Psoas muscle (tissue), 8 donors: Measurements from ENCODE around the gene F5. TPM values are rescaled to one million over a fixed set of nuclear protein-coding genes. Genes with fewer than 3 reads are reported as not detected.

Experiments
- ATAC-seq, 4 donors: fragments of 200-7000 bp; cut with Tn5 transposase; one replicate each; pipeline ENCODE4 v1.9.1; 2020; ENCODE audit warnings: moderate library complexity in 3 of 4, mild to moderate bottlenecking in 2 of 4
- DNase-seq, 2 donors: peaks; one replicate each; pipeline ENCODE4 v3.0.0-alpha.2; 2020
- H3K27ac ChIP-seq: fragments of 200-600 bp; one replicate; pipeline ENCODE4 v1.8.0; 2022
- H3K27me3 ChIP-seq, 3 donors: fragments of 200-600 bp in 1 of 3; one replicate each; pipeline versions ENCODE4 v1.6.1 to v1.8.0; 2013 to 2022; ENCODE audit warnings: low read length in 2 of 3, mild to moderate bottlenecking in 2 of 3, moderate library complexity in 1 of 3; ENCODE audit not compliant: insufficient read depth in 3 of 3
- H3K36me3 ChIP-seq, 2 donors: fragments of 200-600 bp in 1 of 2; one replicate each; pipeline versions ENCODE4 v1.6.1 to v1.8.0; 2013 to 2022; ENCODE audit warnings: low read depth in 1 of 2, mild to moderate bottlenecking in 1 of 2, moderate library complexity in 1 of 2; ENCODE audit not compliant: insufficient read depth in 1 of 2
- H3K4me1 ChIP-seq: fragments of 200-600 bp; one replicate; pipeline ENCODE4 v1.8.0; 2022
- H3K4me3 ChIP-seq: fragments of 200-600 bp; one replicate; pipeline ENCODE4 v1.8.0; 2022; ENCODE audit warnings: mild to moderate bottlenecking
- H3K9me3 ChIP-seq: fragments of 200-600 bp; one replicate; pipeline ENCODE4 v1.8.0; 2022
- WGBS, 3 donors: extraction: QIAGEN DNeasy Blood & Tissue Kit; methylation state at CpG; one replicate each; pipeline versions ENCODE4 v1.1.6 to v1.1.7; 2013; 5-methylcytosine and 5-hydroxymethylcytosine counted together
- intact Hi-C, 2 donors: fragments of 100-400 bp; cut with DNase I; formaldehyde crosslinking; loops; one replicate each; pipeline versions ENCODE4 v1.11.0 to v1.14.2; 2022
- polyA plus RNA-seq, 3 donors: library from polyadenylated mRNA; stranded (reverse); fragments of 200-250 nt; gene quantifications; one replicate each; pipeline ENCODE4 v1.2.3, GENCODE V29; 2013
- total RNA-seq, 4 donors: library from RNA; stranded (reverse); fragmentation: NEBNext Ultra II Directional in 2 of 4; extraction: Animal tissue kit (Norgen Biotek cat#: 25700) in 2 of 4; gene quantifications; one replicate each; pipeline versions ENCODE4 v1.2.1 to v1.2.4, GENCODE V29; 2021 to 2023
- TF ChIP-seq, protein P1 (sequence below): fragments of 200-600 bp; IDR thresholded peaks from one replicate; pipeline ENCODE4 v1.8.0; 2022; ENCODE audit warnings: antibody characterized with exemption
- donor health status: healthy with polysubstance abuse.
- donor health status: DM: no; HTN: no; CAD: no; lungs with moderate emphysema.
- donor health status: Bipolar disorder and iron deficiency.
- donor health status: healthy.
- donor health status: DM: yes; HTN: yes; CAD: no.
- donor health status: DM: no; HTN: no; CAD: no.
- donor health status: DM: no; HTN: no; CAD: no.
- donor health status: DM: yes; HTN: yes; CAD: no.

The F5 gene
- total and polyA plus RNA-seq, 7 donors = 0.01 to 0.22 (median 0.08) TPM; not detected in 2

DNA sequence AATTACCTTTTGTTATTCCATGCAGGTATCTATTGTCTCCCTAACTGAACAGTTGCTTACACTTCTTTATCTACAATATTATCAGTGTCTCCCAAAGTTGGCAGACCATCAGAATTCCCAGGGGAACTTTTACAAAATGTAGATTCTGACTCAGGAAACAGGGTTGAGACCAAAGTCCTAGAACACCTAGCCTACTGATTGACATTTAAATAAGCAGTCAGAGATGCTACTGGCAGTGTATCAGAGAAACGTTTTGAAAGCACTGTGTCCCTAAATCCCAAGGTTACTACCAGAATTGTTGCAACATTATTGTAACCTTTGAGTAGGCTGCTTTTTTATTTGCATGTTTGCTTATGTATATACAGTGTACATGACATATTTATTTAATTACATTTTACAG, 1.8 kb upstream of the F5 start:
- Histone ChIP-seq H3K4me3 (no peak overlapping the region), H3K36me3 (no peaks in the 10 kb centered on the region), H3K27ac (no peak overlapping the region), H3K27me3 (no peaks in the 10 kb centered on the region), H3K4me1 (peaks cover 3% of the 10 kb centered on the region), H3K9me3 (no peaks in the 10 kb centered on the region)
- DNase-seq (no peak), ATAC-seq (no peak)
- intact Hi-C loops = loop anchor here in 1 of 2 donors (5.0 kb wide), 1 partner anchor 124 kb away; the partner anchor contains the start of gene SELL
- TF ChIP-seq, protein P1, sequence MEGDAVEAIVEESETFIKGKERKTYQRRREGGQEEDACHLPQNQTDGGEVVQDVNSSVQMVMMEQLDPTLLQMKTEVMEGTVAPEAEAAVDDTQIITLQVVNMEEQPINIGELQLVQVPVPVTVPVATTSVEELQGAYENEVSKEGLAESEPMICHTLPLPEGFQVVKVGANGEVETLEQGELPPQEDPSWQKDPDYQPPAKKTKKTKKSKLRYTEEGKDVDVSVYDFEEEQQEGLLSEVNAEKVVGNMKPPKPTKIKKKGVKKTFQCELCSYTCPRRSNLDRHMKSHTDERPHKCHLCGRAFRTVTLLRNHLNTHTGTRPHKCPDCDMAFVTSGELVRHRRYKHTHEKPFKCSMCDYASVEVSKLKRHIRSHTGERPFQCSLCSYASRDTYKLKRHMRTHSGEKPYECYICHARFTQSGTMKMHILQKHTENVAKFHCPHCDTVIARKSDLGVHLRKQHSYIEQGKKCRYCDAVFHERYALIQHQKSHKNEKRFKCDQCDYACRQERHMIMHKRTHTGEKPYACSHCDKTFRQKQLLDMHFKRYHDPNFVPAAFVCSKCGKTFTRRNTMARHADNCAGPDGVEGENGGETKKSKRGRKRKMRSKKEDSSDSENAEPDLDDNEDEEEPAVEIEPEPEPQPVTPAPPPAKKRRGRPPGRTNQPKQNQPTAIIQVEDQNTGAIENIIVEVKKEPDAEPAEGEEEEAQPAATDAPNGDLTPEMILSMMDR = no peak
- 18 to 22% (median 19%) methylated on average over 1 of the region's 1 CpG for WGBS, 3 donors

DNA sequence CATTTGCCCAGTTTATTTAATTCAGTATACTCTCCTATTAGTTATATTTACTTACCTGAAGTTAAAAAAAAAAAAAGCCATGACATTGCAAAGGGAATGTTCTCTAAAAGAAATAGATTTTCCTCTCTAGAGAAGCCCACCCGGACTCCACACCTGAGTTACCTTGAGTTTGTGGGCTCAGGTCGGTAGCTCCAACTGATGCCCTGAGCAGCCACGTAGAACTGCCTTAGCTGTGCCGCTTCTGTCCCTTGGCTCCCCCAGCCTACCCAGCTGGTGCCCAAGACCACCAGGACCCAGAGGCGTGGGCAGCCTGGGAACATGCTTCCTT, 250 bp downstream of the F5 start:
- DNase-seq (no peak), ATAC-seq (peak in 1 of 4 donors; percentile 27)
- Histone ChIP-seq H3K36me3 (no peaks in the 10 kb centered on the region), H3K27ac (no peak overlapping the region), H3K9me3 (no peaks in the 10 kb centered on the region), H3K4me1 (peaks cover 3% of the 10 kb centered on the region), H3K27me3 (peaks cover 0 to 2% (median 2%) of the 10 kb centered on the region in 3 donors), H3K4me3 (peak overlapping the region; percentile 28)
- WGBS, 3 donors = 22 to 26% (median 26%) methylated on average over 5 of the region's 5 CpGs
- intact Hi-C loops = loop anchor here in 1 of 2 donors (5.0 kb wide), 1 partner anchor 126 kb away; the partner anchor contains the start of gene SELL
- TF ChIP-seq, protein P1 = no peak

DNA sequence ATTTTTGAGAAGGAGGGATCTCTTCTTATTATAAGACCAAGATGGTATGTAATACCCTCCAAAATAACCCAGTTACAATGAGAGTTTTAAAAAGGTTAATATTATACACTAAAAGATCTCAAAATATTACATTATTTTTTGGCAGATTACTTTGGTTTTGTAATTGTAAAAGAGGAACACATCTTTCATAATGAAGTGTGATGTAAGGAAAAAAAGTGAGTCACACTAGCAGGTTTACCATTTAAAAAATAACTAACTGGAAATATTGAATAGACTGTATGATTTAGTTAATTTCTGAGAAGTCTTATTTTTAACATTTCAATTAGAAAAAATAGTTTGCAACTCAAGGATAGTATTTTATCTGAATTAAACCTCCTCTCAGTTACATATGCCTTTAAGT, 1.1 kb downstream of the F5 start:
- no peaks in the 10 kb centered on the region for H3K36me3 ChIP-seq
- TF ChIP-seq, protein P1 = no peak
- H3K9me3 ChIP-seq = no peaks in the 10 kb centered on the region
- no peak for ATAC-seq
- no peak overlapping the region for H3K4me3 ChIP-seq
- intact Hi-C loops = loop anchor here in 1 of 2 donors (5.0 kb wide), 1 partner anchor 127 kb away; the partner anchor contains the start of gene SELL
- DNase-seq = no peak
- H3K27ac ChIP-seq = no peak overlapping the region
- peaks cover 0 to 5% (median 2%) of the 10 kb centered on the region in 3 donors for H3K27me3 ChIP-seq
- peaks cover 3% of the 10 kb centered on the region for H3K4me1 ChIP-seq

DNA sequence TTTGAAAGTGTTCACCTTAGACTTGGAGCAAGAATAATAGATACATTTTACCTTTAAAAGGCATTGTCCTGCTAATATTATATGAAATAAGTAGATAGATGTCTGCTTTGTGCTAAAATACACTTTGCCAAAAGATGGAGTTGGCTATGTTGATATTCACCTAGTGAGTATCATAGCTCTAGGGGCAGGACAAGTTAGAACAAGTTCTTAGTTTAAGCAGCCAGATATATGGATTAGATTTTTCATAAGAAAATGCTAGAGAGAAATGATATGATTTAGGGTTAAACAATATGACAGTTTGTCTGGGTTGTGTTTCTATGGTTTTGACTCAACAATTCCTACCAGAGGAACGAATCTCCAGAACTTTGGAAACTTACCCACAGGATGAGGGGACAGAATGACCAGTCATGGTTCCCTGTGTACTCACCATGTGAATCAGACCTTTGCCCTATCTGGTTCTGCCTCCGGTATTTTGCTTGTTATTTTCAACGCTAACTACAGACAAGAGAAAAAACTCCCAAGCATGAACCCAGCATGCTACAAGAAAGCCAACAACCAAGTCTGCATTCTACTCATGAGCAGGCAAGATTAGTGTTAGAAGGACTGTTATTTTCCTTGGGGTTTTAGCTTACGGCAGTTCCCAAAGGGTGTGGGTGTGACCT, 1.7 kb downstream of the F5 start:
- Histone ChIP-seq H3K27ac (no peak overlapping the region), H3K4me1 (peaks cover 3% of the 10 kb centered on the region), H3K4me3 (no peak overlapping the region), H3K9me3 (no peaks in the 10 kb centered on the region), H3K36me3 (no peaks in the 10 kb centered on the region), H3K27me3 (peaks cover 0 to 5% (median 2%) of the 10 kb centered on the region in 3 donors)
- WGBS, 3 donors = 40 to 56% (median 46%) methylated on average over 4 of the region's 4 CpGs
- DNase-seq (no peak), ATAC-seq (no peak)
- intact Hi-C loops = loop anchor here in 1 of 2 donors (5.0 kb wide), 1 partner anchor 128 kb away; the partner anchor contains the start of gene SELL
- TF ChIP-seq, protein P1 = no peak
